ENCODE data around the gene KRT75. TPM values are rescaled to one million over a fixed set of nuclear protein-coding genes. Genes with fewer than 3 reads are reported as not detected.

Gene KRT75
- total and polyA plus RNA-seq, 2 of the 13 experiments (the other 11 are each of a cell fraction or from before 2014, with no cell fraction given): not detected

DNA sequence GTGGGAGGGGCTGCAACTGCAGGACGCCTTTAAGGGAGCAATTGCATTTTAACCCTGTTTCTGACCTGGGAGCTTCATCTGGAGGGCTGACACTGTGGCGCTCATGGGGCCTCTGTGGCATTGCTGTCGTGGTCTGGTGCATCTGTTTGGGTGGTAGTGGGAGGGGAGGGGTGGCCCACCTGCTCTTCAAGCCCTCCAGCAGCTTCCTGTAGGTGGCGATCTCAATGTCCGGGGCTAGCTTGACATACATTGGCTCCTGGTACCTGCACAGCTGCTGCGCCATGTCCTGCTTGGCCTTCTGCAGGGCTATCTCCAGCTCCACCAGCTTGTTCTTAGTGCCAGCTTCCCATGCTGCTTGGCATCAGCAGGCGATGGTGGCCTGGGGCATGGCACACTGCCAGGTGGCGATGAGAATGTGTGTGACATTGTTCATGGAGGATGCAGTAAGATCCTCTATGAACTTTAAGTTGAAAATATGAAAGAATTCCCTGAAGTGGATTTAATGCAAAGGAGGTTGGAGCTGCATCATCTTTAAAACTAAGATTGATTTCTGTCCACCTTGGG is 20.3 kb downstream of the KRT75 start (continued):
- TF ChIP-seq, protein P1, sequence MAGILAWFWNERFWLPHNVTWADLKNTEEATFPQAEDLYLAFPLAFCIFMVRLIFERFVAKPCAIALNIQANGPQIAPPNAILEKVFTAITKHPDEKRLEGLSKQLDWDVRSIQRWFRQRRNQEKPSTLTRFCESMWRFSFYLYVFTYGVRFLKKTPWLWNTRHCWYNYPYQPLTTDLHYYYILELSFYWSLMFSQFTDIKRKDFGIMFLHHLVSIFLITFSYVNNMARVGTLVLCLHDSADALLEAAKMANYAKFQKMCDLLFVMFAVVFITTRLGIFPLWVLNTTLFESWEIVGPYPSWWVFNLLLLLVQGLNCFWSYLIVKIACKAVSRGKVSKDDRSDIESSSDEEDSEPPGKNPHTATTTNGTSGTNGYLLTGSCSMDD (CRISPR knock-in tag; IDR thresholded peaks at IDR 0.05): no peak
- TF ChIP-seq, protein P2, sequence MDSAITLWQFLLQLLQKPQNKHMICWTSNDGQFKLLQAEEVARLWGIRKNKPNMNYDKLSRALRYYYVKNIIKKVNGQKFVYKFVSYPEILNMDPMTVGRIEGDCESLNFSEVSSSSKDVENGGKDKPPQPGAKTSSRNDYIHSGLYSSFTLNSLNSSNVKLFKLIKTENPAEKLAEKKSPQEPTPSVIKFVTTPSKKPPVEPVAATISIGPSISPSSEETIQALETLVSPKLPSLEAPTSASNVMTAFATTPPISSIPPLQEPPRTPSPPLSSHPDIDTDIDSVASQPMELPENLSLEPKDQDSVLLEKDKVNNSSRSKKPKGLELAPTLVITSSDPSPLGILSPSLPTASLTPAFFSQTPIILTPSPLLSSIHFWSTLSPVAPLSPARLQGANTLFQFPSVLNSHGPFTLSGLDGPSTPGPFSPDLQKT (CRISPR knock-in tag; IDR thresholded peaks at IDR 0.05; ENCODE audit: borderline replicate concordance): no peak

DNA sequence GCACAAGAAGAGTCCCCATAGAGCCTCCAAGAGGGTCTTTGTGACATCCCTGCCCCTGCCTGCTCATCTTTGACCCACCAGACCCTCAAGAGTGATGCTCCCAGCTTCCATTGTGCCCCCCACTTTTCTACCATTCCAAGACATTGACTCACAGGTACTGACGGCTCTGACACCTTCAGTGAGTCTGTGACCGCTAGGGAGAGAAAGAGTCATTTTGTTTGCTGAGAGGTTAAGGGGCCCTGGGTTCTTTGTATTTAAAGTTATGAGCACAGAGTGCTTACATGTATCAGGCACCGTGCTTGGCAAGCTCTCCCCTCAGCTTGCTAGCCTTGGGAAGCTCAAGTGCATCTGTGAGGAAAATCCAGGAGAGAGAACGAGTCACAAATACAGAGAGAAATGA is 21.0 kb downstream of the KRT75 start:
- BruUV-seq (replicated peaks): no TSS peak
- no peak overlapping the region for H3K4me3 ChIP-seq (replicated peaks in 1 of 3; ENCODE audit: insufficient read depth in 1 of 3, low read depth in 2 of 3, low read length in 3 of 3)
- intact Hi-C loops (cut with micrococcal nuclease; ENCODE audit: unreplicated experiment): no loop called here

More for the DNA sequence above, 21.0 kb downstream of the KRT75 start:
- Histone ChIP-seq H3K9ac (ENCODE audit: insufficient read depth, low read depth, low read length) (no peak overlapping the region), H4K20me1 (ENCODE audit: insufficient read depth, low read length) (no peaks in the 10 kb centered on the region), H3K4me2 (ENCODE audit: low read depth, low read length) (no peak overlapping the region), H3K36me3 (replicated peaks in 1 of 2; ENCODE audit: control insufficient read depth in 1 of 2, insufficient read depth in 2 of 2, low read length in 2 of 2) (no peaks in the 10 kb centered on the region), H3K79me2 (ENCODE audit: insufficient read depth, low read length) (no peaks in the 10 kb centered on the region), H2AFZ (ENCODE audit: low read length) (no peak overlapping the region), H3K9me3 (ENCODE audit: low read length) (no peaks in the 10 kb centered on the region), H3K4me1 (ENCODE audit: insufficient read depth, low read length) (no peaks in the 10 kb centered on the region), H3K27me3 (ENCODE audit: control insufficient read depth in 1 of 2, insufficient read depth in 2 of 2, low read length in 2 of 2) (no peaks in the 10 kb centered on the region; a peak in 1 of 5 replicates), H3K27ac (ENCODE audit: extremely low read length, insufficient read depth, low read length) (no peak overlapping the region)
- TF ChIP-seq FOSL2 (CRISPR knock-in tag; IDR thresholded peaks at IDR 0.05) (no peak), TGIF2 (CRISPR knock-in tag; IDR thresholded peaks at IDR 0.05) (no peak), MIER3 (CRISPR knock-in tag; IDR thresholded peaks at IDR 0.05; ENCODE audit: borderline replicate concordance) (no peak), ZFP36L1 (CRISPR knock-in tag; IDR thresholded peaks at IDR 0.05) (no peak), BRF2 (CRISPR knock-in tag; IDR thresholded peaks at IDR 0.05) (no peak), ZBTB21 (CRISPR knock-in tag; IDR thresholded peaks at IDR 0.05) (no peak), ZBTB8A (CRISPR knock-in tag; IDR thresholded peaks at IDR 0.05; ENCODE audit: borderline replicate concordance, low read depth) (no peak), MBD4 (IDR thresholded peaks at IDR 0.05; ENCODE audit: borderline replicate concordance, low read length) (no peak), ZNF225 (CRISPR knock-in tag; IDR thresholded peaks at IDR 0.05) (no peak), GABPA (IDR thresholded peaks at IDR 0.05; ENCODE audit: low read depth, low read length) (no peak), GABPA (CRISPR knock-in tag; IDR thresholded peaks at IDR 0.05; ENCODE audit: low read depth) (no peak)
- TF ChIP-seq, protein P3, sequence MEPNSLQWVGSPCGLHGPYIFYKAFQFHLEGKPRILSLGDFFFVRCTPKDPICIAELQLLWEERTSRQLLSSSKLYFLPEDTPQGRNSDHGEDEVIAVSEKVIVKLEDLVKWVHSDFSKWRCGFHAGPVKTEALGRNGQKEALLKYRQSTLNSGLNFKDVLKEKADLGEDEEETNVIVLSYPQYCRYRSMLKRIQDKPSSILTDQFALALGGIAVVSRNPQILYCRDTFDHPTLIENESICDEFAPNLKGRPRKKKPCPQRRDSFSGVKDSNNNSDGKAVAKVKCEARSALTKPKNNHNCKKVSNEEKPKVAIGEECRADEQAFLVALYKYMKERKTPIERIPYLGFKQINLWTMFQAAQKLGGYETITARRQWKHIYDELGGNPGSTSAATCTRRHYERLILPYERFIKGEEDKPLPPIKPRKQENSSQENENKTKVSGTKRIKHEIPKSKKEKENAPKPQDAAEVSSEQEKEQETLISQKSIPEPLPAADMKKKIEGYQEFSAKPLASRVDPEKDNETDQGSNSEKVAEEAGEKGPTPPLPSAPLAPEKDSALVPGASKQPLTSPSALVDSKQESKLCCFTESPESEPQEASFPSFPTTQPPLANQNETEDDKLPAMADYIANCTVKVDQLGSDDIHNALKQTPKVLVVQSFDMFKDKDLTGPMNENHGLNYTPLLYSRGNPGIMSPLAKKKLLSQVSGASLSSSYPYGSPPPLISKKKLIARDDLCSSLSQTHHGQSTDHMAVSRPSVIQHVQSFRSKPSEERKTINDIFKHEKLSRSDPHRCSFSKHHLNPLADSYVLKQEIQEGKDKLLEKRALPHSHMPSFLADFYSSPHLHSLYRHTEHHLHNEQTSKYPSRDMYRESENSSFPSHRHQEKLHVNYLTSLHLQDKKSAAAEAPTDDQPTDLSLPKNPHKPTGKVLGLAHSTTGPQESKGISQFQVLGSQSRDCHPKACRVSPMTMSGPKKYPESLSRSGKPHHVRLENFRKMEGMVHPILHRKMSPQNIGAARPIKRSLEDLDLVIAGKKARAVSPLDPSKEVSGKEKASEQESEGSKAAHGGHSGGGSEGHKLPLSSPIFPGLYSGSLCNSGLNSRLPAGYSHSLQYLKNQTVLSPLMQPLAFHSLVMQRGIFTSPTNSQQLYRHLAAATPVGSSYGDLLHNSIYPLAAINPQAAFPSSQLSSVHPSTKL (CRISPR knock-in tag; IDR thresholded peaks at IDR 0.05): no peak
- in situ Hi-C loops (cut with HindIII; ENCODE audit: extremely low pct_ligation_motif_present, low pct_unique_long_range_greater_than_20kb): no loop called here
- POLR2A ChIA-PET: no interaction called here
- CTCF ChIA-PET (ENCODE audit: low intra/inter-chr PET ratio, low total read pairs): no interaction called here
- FAIRE-seq (no peak), ATAC-seq (no peak), DNase-seq (ENCODE audit: low spot score) (no peak)
- WGBS (ENCODE audit: low lambda C conversion rate): 0% methylated on average over 3 of the region's 4 CpGs
